GM12801 (cell line): Measurements from ENCODE around the gene ATN1.

ENCODE experiments used
- CTCF ChIP-seq: IDR thresholded peaks from one replicate; pipeline ENCODE4 v1.5.1; 2011; ENCODE audit warnings: control low read depth; ENCODE audit not compliant: insufficient read length; ENCODE audit errors: extremely low read depth

ATN1 gene

GRCh38 chr12:6915789-6916285, 11.9 kb upstream of the ATN1 start:
- no peak for TF ChIP-seq CTCF

GRCh38 chr12:6916426-6917200, 11.1 kb upstream of the ATN1 start:
- no peak for TF ChIP-seq CTCF

- no peak for TF ChIP-seq CTCF
These were observed 10.1 kb upstream of the ATN1 start for GRCh38 chr12:6917491-6918231.

DNA sequence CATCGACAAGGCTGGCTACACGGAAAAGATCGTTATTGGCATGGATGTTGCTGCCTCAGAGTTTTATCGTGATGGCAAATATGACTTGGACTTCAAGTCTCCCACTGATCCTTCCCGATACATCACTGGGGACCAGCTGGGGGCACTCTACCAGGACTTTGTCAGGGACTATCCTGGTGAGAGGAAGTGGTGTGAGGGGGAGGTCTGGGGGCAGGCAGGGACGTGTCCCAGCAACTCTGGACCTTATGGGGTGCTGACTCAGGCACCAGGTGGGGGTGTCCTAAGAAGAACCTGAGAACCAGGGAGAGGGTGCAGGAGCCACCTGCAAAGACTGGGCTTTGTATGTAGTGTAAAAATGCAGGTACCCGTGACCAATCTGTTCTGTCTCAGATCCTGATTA, 8.2 kb upstream of the ATN1 start:
- no peak for TF ChIP-seq CTCF

- no peak for TF ChIP-seq CTCF
These were observed 6.2 kb upstream of the ATN1 start for GRCh38 chr12:6921539-6921938.

GRCh38 chr12:6921996-6922946, 5.5 kb upstream of the ATN1 start:
- TF ChIP-seq CTCF: no peak

DNA sequence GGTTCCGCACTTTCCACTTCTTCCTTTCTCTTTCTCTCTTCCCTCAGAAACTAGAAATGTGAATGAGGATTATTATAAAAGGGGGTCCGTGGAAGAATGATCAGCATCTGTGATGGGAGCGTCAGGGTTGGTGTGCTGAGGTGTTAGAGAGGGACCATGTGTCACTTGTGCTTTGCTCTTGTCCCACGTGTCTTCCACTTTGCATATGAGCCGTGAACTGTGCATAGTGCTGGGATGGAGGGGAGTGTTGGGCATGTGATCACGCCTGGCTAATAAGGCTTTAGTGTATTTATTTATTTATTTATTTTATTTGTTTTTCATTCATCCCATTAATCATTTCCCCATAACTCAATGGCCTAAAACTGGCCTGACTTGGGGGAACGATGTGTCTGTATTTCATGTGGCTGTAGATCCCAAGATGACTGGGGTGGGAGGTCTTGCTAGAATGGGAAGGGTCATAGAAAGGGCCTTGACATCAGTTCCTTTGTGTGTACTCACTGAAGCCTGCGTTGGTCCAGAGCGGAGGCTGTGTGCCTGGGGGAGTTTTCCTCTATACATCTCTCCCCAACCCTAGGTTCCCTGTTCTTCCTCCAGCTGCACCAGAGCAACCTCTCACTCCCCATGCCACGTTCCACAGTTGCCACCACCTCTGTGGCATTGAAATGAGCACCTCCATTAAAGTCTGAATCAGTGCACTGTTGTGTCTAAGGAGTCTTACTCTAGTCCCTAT, 4.6 kb upstream of the ATN1 start:
- TF ChIP-seq CTCF: no peak
